Brain microvascular endothelial cell (primary cell): ENCODE measurements around the gene NALF2.

ENCODE experiments used
- DNase-seq: peaks from one replicate; pipeline ENCODE4 v3.0.0-alpha.2; 2020
- H3K27ac ChIP-seq: fragments of 250-450 bp; sonication (Bioruptor Pico); 2 replicates; pipeline ENCODE4 v1.5.1; 2020; ENCODE audit warnings: mild to moderate bottlenecking, moderate library complexity
- H3K27me3 ChIP-seq: fragments of 250-450 bp; sonication (Bioruptor Pico); replicated peaks from 2 replicates; pipeline ENCODE4 v1.5.1; 2020; ENCODE audit warnings: mild to moderate bottlenecking
- H3K36me3 ChIP-seq: fragments of 250-450 bp; sonication (Bioruptor Pico); replicated peaks from 2 replicates; pipeline ENCODE4 v1.5.1; 2020; ENCODE audit warnings: mild to moderate bottlenecking
- H3K4me3 ChIP-seq: 2 replicates; pipeline ENCODE4 v1.5.1; 2011; ENCODE audit warnings: low read depth, mild to moderate bottlenecking, control low read depth, low read length, moderate library complexity
- in situ Hi-C: cut with HindIII; loops from 2 replicates; pipeline ENCODE4 v1.10.0; 2017; ENCODE audit warnings: low sequenced_read_pairs, low pct_ligation_motif_present
- TF ChIP-seq, protein P1 (sequence below): IDR thresholded peaks from 2 replicates; pipeline ENCODE4 v1.5.1; 2011; ENCODE audit warnings: low read depth, mild to moderate bottlenecking, moderate library complexity, low read length, control low read depth, inconsistent platforms; ENCODE audit errors: missing control alignments

Gene NALF2

GRCh38 chrX:69503782-69504625 lies at the start of gene NALF2:
NALF2 (plus strand) TSS chrX:69504326; CDS start chrX:69505283, 957 bp downstream.
- no peak for DNase-seq
- peaks cover 7% of the 10 kb centered on the region for H3K27me3 ChIP-seq
- TF ChIP-seq, protein P1, sequence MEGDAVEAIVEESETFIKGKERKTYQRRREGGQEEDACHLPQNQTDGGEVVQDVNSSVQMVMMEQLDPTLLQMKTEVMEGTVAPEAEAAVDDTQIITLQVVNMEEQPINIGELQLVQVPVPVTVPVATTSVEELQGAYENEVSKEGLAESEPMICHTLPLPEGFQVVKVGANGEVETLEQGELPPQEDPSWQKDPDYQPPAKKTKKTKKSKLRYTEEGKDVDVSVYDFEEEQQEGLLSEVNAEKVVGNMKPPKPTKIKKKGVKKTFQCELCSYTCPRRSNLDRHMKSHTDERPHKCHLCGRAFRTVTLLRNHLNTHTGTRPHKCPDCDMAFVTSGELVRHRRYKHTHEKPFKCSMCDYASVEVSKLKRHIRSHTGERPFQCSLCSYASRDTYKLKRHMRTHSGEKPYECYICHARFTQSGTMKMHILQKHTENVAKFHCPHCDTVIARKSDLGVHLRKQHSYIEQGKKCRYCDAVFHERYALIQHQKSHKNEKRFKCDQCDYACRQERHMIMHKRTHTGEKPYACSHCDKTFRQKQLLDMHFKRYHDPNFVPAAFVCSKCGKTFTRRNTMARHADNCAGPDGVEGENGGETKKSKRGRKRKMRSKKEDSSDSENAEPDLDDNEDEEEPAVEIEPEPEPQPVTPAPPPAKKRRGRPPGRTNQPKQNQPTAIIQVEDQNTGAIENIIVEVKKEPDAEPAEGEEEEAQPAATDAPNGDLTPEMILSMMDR, result no peak
- no peak within 1 kb of the TSS for H3K27ac ChIP-seq
- peak within 1 kb of the TSS; percentile 27 for H3K4me3 ChIP-seq
- in situ Hi-C loops, result no loop called here
- H3K36me3 ChIP-seq, result no peaks in the 10 kb centered on the region

- in situ Hi-C loops, result no loop called here
- Histone ChIP-seq H3K27ac (no peak overlapping the region), H3K36me3 (no peaks in the 10 kb centered on the region), H3K27me3 (no peaks in the 10 kb centered on the region), H3K4me3 (no peak overlapping the region)
- TF ChIP-seq, protein P1, result no peak
- DNase-seq, result no peak
These were observed 46.4 kb upstream of the NALF2 start for GRCh38 chrX:69457756-69458155.

DNA sequence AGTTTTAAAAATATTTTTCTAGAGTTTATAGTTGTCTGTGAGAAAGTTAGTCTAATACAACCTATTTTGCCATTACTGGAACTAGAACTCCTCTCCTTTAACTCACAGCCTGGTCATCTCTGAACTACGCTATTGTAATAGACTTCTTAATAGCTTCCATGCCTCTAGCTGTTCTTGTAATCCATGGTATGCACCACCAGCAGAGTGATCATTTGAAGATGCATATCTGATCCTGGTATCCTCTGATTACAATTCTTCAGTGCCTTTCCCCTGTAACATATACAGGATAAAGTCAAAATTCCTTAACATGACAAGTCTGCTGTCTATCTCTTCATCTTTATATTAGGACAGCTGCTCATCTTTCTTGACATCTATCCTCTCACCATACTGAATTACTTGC lies 37.6 kb upstream of the NALF2 start:
- TF ChIP-seq, protein P1, result no peak
- no peak overlapping the region for H3K27ac ChIP-seq
- in situ Hi-C loops, result no loop called here
- no peaks in the 10 kb centered on the region for H3K27me3 ChIP-seq
- DNase-seq, result no peak
- H3K36me3 ChIP-seq, result no peaks in the 10 kb centered on the region
- H3K4me3 ChIP-seq, result no peak overlapping the region

DNA sequence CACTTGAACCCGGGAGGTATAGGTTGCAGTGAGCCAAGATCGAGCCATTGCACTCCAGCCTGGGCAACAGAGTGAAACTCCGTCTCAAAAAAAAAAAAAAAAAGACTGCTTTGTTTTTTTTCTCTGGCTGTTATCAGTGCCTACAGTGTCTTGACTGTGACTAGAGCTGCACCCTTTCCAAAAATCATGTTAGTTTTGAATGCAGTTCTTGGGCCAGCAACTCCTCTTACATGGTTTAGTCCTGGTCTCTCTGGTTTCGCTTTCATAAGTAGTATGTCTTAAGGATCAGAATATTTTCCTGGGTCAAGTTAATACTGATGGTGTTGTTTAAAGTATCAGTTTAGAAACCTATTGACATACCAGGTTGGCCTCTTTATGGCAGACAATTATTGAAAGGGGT lies 34.2 kb upstream of the NALF2 start:
- Histone ChIP-seq H3K4me3 (no peak overlapping the region), H3K36me3 (no peaks in the 10 kb centered on the region), H3K27ac (no peak overlapping the region), H3K27me3 (no peaks in the 10 kb centered on the region)
- in situ Hi-C loops, result no loop called here
- no peak for DNase-seq
- TF ChIP-seq, protein P1, result no peak

GRCh38 chrX:69489625-69490024 lies 14.5 kb upstream of the NALF2 start:
- H3K27ac ChIP-seq, result no peak overlapping the region
- in situ Hi-C loops, result no loop called here
- no peaks in the 10 kb centered on the region for H3K27me3 ChIP-seq
- H3K4me3 ChIP-seq, result no peak overlapping the region
- DNase-seq, result no peak
- TF ChIP-seq, protein P1, result no peak
- H3K36me3 ChIP-seq, result no peaks in the 10 kb centered on the region
